ENCODE data around the gene PTPRM. TPM values are rescaled to one million over a fixed set of nuclear protein-coding genes. Genes with fewer than 3 reads are reported as not detected.
"Not testable (repeated sequence)": the region's sequence is repeated elsewhere in the genome, so short reads cannot be mapped to it uniquely, and the experiment has no call there.

PTPRM gene
- total RNA-seq, 1 experiment from 2014 or later, result 37.3 TPM

DNA sequence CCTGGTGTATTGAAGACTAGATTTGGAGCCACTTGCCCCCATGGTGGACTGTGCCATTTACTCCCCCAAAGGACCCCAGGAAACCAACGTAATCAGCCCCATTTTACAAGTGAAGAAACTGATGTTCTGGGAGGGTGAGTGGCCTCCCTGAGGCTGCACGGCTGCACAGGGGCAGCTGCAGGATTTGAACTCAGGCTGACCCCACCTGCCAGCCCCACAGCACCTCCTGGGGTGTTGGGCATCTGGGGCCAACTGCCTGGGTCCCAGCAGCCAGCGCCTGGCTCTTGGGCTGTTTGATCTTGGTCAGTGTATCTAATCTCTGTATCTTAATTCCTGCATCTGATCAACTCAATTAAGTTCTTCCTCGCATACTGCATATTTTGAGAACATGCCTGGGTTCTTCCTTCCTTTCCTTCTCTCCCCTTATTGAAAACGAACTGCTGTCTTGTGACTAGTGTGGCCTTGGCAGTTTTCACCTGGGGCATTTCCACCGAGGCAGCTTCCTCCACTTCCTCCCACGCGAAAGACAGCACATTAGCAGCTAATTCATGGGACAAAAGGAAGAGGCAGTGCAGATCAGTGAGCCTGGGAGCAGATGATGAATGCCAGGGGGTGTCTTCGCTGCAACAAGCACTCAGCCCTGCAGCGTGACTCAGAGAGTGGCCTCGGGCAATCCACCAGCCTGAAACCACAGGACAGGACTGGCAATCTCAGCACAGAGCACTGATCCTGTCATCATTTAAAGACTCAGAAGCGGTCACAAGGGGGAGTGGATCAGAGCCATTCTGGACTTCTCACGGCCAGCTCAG lies 858.0 kb downstream of the PTPRM start:
- DNase-seq (ENCODE audit: low spot score), result peak; percentile 77

DNA sequence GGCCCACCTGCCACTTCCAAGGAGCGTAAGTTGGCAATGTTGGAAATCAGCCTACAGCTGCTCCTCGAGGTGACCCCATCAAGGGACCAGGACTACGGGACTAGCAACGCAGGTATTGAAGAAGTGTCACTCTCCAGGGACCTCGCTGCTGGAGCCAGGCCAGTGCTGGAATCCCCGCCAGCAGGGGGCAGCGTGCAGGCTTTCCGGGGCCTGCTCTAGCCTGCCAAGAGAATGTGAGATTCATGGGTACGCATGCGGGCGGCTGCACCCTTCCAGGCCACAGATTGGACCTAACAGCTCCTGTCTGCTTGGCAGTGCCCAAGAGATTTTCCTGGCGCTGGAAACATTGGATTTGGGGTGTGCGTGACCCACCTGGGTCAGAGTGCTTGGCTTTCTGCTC lies 859.3 kb downstream of the PTPRM start:
- DNase-seq (ENCODE audit: low spot score), result no peak

DNA sequence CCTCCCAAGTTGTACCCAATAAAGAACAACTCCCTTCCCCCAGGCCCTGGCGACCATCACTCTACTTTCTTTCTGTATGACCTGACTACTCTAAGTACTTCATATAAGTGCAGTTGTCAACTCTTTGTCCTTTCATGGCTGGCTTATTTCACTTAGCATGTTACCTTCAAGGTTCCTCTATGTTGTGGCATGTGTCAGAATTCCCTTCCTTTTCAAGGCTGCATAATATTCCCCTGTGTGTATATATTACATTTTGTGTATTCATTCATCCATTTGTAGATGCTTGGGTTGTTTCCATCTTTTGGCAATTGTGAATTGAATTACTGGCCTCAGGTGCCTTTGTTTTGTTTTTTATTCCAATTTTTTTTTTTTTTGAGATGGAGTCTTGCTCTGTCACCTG lies 860.2 kb downstream of the PTPRM start:
- no peak for DNase-seq (ENCODE audit: low spot score)

DNA sequence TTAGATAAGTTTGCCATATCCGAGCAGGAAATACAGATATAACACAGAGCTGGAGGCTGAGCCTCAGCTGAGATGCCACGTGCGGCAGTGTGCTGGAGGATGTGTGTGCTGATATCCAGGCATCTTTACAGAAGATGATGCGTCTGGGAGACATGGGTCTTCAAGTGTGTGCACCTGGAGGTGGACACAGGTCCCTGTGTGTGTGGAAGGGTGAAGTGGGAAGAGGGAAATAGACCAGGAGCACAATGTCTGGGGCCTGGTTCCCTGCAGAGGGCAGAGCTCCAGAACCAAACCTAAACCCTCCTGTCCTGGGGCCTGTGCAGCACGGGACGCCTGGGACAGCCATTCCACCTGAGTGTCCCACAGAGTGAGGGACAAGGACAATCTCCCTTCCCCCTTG lies 861.8 kb downstream of the PTPRM start:
- no peak for DNase-seq (ENCODE audit: low spot score)

DNA sequence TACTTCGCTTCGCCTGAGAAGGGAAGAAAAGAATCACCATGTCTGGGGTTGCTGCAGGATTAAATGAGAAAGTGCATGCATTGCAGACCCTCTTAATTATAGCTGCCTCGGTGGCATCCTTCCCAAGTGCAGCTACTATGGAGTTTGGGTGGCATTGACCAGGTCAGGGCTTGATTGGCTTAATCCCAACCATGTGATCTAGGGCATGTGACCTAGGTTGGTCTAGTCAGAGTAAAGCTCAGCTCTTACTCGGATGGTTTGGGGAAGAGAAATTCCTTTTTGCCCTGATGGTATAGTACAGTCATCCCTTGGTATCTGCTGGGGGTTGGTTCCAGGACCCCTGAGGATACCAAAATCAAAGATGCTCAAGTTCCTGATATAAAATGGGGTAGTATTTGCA lies 863.9 kb downstream of the PTPRM start:
- DNase-seq (ENCODE audit: low spot score), result no peak

DNA sequence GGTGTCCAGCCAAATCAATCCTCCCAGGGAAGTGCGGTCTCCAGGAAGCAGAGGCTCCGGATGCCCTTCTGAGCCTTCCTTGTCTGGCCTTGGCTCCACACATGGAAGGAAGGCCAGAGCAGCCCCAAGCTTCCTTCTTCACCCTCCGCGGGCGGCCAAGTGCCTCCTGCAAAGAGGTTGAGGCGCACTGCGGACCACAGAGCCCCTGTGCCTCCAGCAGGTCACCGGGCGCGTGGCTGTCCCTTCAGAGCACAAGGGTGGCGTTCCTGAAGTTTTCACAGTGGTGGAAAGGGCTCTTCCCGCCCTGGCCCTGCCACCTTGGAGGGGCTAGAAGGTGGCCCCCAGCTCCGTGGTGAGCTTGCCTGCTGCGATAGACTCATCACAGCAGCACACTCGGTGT lies 866.2 kb downstream of the PTPRM start:
- DNase-seq (ENCODE audit: low spot score), result no peak

DNA sequence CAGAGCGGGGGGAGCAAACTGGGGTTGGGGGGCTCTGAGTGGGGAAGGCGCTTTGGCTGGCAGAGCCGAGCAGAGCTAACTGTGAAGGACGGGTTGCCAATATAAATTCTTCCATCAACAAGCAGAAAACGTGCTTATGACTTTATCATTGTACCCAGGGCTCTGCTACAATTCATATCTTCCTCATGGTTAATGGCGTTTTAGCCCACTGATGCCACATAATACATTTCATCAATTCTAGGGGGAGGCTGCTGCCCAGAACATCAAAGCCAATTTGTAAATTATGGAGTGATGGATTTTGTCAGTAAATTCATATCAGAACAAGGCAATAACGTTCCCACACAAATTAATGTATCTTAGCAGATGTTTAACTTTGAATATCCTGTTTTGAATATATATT lies 866.7 kb downstream of the PTPRM start:
- DNase-seq (ENCODE audit: low spot score), result no peak

DNA sequence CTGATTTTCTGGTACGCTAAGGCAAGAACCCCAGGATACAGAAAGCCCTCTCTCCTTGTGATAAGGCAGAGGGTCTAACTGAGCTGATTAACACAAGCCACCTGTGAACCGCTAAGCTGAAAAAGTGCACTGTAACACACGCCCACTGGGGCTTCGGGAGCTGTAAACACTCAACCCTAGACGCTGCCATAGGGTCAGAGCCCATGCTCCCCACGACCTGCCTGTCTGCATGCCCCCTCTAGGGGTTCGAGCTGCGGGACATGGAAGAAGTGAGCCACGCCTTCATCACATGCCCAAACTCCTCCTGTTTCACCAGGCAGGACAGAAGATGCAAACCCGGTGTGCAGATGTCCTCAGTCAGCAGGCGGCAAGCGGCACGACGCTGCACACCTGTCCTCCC lies 868.3 kb downstream of the PTPRM start:
- DNase-seq (ENCODE audit: low spot score), result no peak

DNA sequence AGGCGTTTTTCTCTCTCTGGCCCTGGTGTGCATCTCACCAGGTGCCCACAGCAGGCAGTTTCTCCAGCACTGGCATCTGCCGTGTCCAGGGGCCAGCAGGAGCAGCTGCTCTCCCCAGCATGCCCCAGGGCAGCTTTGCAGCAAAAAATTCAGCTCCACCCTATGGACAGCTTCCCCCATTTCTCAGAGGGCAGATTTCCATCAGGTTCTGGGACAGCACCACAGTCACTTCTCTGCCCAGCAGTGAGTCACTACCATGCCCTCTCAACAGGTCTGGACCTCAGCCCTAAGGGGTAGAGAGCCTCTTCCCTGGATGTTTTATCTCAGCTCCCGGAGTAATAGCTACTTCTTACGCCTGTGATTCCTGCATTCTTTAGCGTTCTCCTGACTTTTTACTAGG lies 871.9 kb downstream of the PTPRM start:
- DNase-seq (ENCODE audit: low spot score), result no peak

DNA sequence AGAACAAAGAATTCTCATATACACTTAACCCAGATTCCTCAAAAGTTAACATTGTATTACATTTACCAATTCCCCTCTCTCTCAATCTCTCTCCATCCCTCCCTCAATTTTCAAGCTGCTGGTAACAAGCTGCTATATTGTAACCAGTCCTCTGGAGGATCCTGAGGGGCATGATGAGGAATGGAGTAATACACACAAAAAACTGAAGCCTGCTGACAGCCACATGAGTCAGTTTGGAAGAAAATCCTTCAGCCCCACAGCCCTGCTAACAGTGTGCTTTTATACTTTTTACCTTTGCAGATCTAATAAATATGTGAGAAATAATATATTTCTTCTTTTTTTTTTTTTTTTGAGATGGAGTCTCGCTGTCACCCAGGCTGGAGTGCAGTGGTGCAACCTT lies 876.4 kb downstream of the PTPRM start:
- DNase-seq (ENCODE audit: low spot score), result no peak

DNA sequence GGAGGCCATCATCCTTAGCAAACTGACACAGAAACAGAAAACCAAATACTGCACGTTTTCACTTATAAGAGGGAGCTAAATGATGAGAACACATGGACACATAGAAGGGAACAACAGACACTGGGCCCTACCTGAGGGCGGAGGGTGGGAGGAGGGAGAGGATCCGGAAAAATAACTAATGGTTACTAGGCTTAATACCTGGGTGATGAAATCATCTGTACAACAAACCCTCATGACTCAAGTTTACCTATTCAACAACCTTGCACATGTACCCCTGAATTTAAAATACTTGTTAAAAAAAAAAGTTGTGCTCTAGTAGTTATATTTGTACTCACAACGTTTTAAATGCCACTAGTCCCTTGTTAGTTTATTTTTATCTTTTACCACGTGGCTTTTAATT lies 879.8 kb downstream of the PTPRM start:
- DNase-seq (ENCODE audit: low spot score), result not testable (repeated sequence)

DNA sequence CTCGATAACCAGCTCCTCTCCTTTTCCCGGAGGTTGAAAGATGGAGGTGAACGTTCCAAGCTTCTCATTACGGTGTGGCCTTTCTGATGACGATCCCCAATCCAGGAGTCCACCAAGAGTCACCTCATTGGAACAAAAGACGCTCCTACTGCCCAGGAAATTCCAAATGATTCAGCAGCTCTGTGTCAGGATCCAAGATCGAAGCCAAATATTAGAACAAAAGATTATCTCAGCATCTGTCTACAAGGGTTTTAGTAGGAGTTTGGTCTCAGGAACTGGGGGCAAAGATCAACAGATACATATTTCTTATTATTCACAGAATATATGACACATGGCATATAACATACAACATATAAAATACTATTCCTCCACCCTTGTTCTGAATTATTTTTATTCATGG lies 881.0 kb downstream of the PTPRM start:
- no peak for DNase-seq (ENCODE audit: low spot score)

DNA sequence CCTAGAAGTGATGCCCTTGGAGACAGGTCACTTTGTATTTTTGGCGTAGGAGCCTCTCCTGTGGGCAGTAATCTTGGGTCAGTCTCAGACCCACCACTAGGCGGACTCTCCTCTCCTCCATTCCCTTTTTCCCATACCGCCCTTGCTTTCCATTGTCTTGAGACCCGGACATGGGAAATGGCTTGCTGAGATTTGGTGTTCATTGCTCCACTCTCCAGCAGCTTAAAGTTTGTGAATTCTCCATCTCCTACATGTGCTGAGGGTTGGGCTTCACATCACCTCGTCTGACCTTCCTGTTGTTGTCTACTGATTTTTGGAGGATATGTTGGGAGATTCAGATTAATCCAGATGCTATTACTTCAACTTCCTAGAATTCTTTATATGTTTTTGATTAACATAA lies 882.9 kb downstream of the PTPRM start:
- peak; percentile 36 for DNase-seq (ENCODE audit: low spot score)

DNA sequence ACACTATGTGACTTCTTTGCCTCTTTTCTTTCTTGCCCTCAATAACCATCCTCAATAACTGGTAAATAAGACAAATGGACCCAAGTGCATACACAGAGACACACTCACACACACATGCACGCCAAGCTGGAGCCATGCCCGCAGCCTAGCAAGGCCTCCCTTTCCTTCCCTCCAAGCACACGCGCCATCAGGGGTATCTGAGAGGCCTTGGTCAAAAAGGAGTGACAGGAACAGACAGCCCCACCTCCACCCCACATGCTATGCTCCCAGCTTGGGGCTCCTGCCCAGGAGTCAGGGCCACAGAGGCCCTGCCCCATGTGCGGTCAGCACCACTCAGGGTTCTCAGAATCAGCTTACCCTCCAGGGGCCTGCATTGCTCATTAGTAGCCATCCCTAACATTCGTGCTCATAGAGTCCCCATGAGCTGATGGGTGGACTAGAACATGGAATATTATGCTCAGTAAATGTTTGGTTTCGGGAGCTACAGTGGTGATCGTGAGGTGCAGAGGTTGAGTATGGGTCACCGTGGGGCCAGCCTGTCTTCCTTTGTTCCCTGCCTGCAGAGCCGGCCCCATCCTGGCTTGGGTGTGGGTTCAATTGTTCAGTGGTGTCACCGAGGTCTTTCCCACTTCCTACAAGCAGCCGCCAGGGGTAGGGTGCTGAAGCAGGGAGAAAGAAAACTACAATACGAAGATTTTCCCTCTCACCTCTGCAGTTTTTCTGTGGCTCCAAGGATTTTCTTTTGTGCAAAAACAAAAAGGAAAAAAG lies 884.0 kb downstream of the PTPRM start:
- no peak for DNase-seq (ENCODE audit: low spot score)

DNA sequence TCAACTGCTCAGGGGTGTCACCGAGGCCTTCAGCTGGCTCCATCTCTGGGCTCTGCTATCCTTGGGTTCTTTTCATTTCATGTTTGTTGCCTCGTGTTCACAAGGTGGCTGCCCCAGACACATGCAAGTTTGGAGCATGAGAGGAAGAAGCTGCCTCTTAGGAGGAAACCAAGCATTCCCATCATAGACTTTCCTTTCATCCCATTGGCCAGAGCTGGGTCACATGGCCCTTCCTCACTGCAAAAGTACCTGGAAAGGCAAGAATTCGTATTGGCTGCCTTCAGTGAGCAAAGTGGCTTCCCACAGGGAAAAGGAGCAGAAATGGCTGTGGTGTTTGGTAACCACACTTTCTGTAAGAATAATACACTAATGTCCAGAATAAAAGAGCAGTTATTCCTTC lies 886.4 kb downstream of the PTPRM start:
- DNase-seq (ENCODE audit: low spot score), result no peak

DNA sequence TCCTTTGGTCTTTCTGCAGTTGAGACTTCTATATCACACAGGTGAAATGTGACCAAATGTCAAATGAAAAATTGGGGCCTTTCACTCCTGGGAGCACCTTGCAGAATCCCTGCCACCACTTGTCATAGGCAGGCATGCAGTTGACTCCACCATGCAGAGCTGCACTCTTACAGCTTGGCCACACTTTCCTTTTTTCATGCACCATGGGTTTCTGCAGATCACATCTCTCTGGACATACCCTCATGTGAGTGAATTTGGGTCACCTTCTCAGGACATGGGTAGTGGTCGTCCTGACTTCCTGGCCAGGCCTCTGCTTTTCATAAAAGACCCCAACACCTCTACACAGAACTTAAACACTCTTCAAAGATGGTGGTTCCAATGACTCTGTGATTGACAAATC lies 887.0 kb downstream of the PTPRM start:
- no peak for DNase-seq (ENCODE audit: low spot score)

DNA sequence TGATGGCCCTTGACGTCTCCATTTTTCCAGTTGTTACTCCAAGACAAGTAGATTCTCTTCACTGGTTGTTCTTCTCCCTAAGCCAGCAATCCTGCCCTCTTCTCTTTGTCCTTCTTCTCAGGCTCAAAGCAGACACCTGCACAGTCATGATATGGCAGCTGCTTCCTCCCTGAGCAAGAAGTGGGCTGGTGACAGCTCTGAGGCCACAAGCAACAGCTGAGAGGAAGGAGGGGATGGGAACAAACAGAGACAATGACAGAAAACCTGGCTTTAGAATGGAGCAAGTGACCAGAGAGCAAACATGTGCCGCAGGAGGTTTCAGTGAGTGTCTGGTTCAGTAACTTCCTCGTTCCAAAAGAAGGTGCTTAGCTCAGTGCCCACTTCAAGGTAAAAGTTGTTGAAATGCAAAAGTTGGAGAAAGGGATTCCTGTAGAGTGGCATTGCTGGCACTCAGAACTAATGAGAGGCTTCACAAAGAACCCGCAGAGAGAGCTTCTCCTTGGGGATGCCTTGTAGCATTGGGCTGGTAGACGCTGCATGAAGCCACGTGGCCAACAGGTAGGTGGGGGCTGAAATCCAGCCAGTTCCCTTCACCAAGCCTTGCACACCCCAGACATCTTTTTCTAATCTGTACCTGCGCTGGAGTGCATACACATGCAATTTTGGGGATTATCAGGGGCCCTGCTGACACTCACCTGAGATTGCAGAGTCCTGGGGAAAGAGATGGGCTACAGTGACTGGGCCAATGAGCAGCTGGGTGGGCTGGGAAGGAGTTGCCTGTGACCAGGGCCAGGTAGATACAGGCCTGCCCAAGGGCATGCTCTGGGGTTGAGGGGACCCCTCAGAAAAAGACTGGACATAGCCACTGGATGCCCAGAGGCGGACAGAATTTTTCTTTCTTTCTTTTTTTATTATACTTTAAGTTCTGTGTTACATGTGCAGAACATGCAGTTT lies 888.8 kb downstream of the PTPRM start:
- no peak for DNase-seq (ENCODE audit: low spot score)

All from H4 (cell line).